ENCODE data around the gene FHIT.
A peak's percentile ranks its signal among the peaks of the same experiment; 100 is the strongest.

FHIT gene

DNA sequence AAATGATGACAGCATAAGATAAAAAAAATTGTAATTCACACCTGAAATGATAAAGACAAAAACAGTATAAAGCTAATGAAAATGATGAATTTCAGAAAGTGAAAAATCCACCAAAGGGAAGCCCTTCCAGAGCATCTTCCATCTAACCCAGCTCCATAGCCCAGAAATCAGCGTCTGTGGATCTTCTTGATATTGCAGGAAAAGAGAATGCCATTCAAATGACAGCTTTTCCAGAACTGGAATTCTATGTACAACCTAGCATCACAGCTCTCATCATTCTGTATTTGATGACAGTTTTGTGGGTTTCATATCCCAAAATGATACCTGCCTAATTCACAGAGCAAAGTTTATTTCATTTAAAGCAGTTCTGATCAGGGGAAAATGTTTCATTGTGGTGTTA, 267.3 kb downstream of the FHIT start:
- no peak overlapping the region for H3K4me3 ChIP-seq (ENCODE audit: low read length)
- H3K23ac ChIP-seq (ENCODE audit: low read length): no peak overlapping the region
- no peak overlapping the region for H3K4ac ChIP-seq (ENCODE audit: low read depth, low read length)
- H3K27ac ChIP-seq (ENCODE audit: low read depth, low read length): no peak overlapping the region
- DNase-seq: no peak
- H3K79me2 ChIP-seq (ENCODE audit: control insufficient read depth, insufficient read depth, low read length): no peaks in the 10 kb centered on the region
- no peak overlapping the region for H4K5ac ChIP-seq (ENCODE audit: low read length)
- H3K56ac ChIP-seq (ENCODE audit: low read length): no peak overlapping the region
- no peaks in the 10 kb centered on the region for H3K79me1 ChIP-seq (ENCODE audit: low read length)
- no peaks in the 10 kb centered on the region for H3K4me1 ChIP-seq (ENCODE audit: control insufficient read depth, low read depth, low read length)
- no peaks in the 10 kb centered on the region for H3K27me3 ChIP-seq (ENCODE audit: insufficient read depth, low read length, poor library complexity)
- H2BK15ac ChIP-seq (replicated peaks; ENCODE audit: low read depth): no peak overlapping the region
- H2AK5ac ChIP-seq (ENCODE audit: low read length): no peak overlapping the region
- H2BK5ac ChIP-seq (ENCODE audit: low read length): no peak overlapping the region
- H2BK120ac ChIP-seq (ENCODE audit: low read depth, low read length): no peak overlapping the region
- no CpG with 5 or more reads among the region's 1 CpG for WGBS (ENCODE audit: extremely low coverage, insufficient coverage, low lambda C conversion rate)
- no peaks in the 10 kb centered on the region for H3K36me3 ChIP-seq (ENCODE audit: control insufficient read depth, insufficient read depth, low read length)
- H3K4me2 ChIP-seq (ENCODE audit: low read length): no peak overlapping the region
- no peak overlapping the region for H3K9ac ChIP-seq (ENCODE audit: low read length)
- H4K8ac ChIP-seq (ENCODE audit: low read depth, low read length): no peak overlapping the region
- no peak overlapping the region for H3K18ac ChIP-seq (ENCODE audit: low read length)

DNA sequence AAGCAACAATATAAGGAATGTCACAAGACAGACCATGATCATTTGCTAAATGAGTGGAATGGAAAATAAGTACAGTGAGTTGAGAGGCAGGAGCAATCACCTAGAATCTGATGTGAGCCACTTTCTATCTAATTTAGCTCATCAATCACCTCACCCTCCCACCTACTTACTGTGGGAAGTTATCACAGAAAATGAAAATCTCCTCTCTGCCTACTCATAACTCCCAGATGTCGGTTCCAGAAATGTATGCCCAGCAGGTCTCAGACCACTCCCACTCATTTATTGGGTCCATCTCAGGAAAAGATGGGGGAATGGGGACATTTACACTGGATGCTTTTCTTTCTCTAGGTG, 270.9 kb downstream of the FHIT start:
- no peaks in the 10 kb centered on the region for H3K4me1 ChIP-seq (ENCODE audit: control insufficient read depth, low read depth, low read length)
- H3K9ac ChIP-seq (ENCODE audit: low read length): no peak overlapping the region
- H3K79me1 ChIP-seq (ENCODE audit: low read length): no peaks in the 10 kb centered on the region
- DNase-seq: peak; percentile 19
- no peak overlapping the region for H4K8ac ChIP-seq (ENCODE audit: low read depth, low read length)
- H3K79me2 ChIP-seq (ENCODE audit: control insufficient read depth, insufficient read depth, low read length): no peaks in the 10 kb centered on the region
- H3K4ac ChIP-seq (ENCODE audit: low read depth, low read length): no peak overlapping the region
- no peak overlapping the region for H3K4me2 ChIP-seq (ENCODE audit: low read length)
- H3K18ac ChIP-seq (ENCODE audit: low read length): no peak overlapping the region
- H2BK120ac ChIP-seq (ENCODE audit: low read depth, low read length): no peak overlapping the region
- H3K27me3 ChIP-seq (ENCODE audit: insufficient read depth, low read length, poor library complexity): no peaks in the 10 kb centered on the region
- H3K27ac ChIP-seq (ENCODE audit: low read depth, low read length): no peak overlapping the region
- H2BK5ac ChIP-seq (ENCODE audit: low read length): no peak overlapping the region
- H4K5ac ChIP-seq (ENCODE audit: low read length): no peak overlapping the region
- no peak overlapping the region for H3K56ac ChIP-seq (ENCODE audit: low read length)
- WGBS (ENCODE audit: extremely low coverage, insufficient coverage, low lambda C conversion rate): no CpG with 5 or more reads among the region's 1 CpG
- no peak overlapping the region for H2AK5ac ChIP-seq (ENCODE audit: low read length)
- no peak overlapping the region for H3K23ac ChIP-seq (ENCODE audit: low read length)
- no peak overlapping the region for H3K4me3 ChIP-seq (ENCODE audit: low read length)
- H2BK15ac ChIP-seq (replicated peaks; ENCODE audit: low read depth): no peak overlapping the region
- H3K36me3 ChIP-seq (ENCODE audit: control insufficient read depth, insufficient read depth, low read length): no peaks in the 10 kb centered on the region

DNA sequence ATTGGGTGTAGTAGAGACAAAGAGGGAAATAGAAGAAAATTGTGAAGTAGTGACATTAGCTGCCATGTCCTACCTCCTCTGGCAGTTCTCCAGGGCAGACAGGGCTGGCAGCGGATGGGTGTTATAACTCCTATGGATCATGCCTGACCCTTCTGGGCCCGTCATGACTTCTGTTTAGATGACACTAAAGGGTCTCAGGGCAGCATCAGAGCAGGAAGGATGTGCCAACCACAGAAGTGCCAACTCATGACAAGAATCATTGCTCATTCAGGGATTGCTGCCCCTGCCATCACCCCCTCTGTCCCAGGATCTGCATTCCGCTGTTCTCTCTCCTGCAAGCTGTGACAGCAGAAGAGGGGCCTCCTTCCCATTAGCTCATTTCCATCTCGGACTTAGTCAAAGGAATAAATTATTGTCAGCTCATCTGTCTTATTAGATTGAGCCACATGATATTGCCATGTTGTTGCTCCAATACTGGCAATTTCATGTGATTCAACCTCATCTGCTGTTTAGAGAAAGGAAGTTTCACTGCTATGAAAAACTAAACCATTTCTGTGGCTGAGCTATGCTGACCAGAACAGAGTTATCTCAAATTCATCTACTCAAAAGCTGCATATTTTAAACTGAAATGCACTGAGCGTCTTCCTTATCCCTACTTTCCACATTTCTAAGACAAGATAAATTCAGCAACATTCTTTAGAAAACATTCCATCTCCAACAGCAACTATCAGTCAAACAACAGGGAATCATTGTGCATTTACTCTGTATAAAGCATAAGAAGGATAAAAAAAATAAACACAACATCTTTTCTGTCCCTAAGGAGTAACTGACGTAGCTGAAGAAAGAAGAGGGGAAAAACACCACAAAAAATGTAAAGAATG, 271.6 kb downstream of the FHIT start:
- Histone ChIP-seq H3K18ac (ENCODE audit: low read length) (no peak overlapping the region), H4K5ac (ENCODE audit: low read length) (no peak overlapping the region), H3K56ac (ENCODE audit: low read length) (no peak overlapping the region), H3K4me2 (ENCODE audit: low read length) (no peak overlapping the region), H3K4me3 (ENCODE audit: low read length) (no peak overlapping the region), H3K36me3 (ENCODE audit: control insufficient read depth, insufficient read depth, low read length) (no peaks in the 10 kb centered on the region), H3K4ac (ENCODE audit: low read depth, low read length) (no peak overlapping the region), H3K27ac (ENCODE audit: low read depth, low read length) (no peak overlapping the region), H3K23ac (ENCODE audit: low read length) (no peak overlapping the region), H3K27me3 (ENCODE audit: insufficient read depth, low read length, poor library complexity) (no peaks in the 10 kb centered on the region), H4K8ac (ENCODE audit: low read depth, low read length) (no peak overlapping the region), H3K9ac (ENCODE audit: low read length) (no peak overlapping the region), H2BK5ac (ENCODE audit: low read length) (no peak overlapping the region), H3K79me2 (ENCODE audit: control insufficient read depth, insufficient read depth, low read length) (no peaks in the 10 kb centered on the region), H2BK120ac (ENCODE audit: low read depth, low read length) (no peak overlapping the region), H2AK5ac (ENCODE audit: low read length) (no peak overlapping the region), H3K4me1 (ENCODE audit: control insufficient read depth, low read depth, low read length) (no peaks in the 10 kb centered on the region), H2BK15ac (replicated peaks; ENCODE audit: low read depth) (no peak overlapping the region), H3K79me1 (ENCODE audit: low read length) (no peaks in the 10 kb centered on the region)
- no CpG with 5 or more reads among the region's 6 CpGs for WGBS (ENCODE audit: extremely low coverage, insufficient coverage, low lambda C conversion rate)
- no peak for DNase-seq

DNA sequence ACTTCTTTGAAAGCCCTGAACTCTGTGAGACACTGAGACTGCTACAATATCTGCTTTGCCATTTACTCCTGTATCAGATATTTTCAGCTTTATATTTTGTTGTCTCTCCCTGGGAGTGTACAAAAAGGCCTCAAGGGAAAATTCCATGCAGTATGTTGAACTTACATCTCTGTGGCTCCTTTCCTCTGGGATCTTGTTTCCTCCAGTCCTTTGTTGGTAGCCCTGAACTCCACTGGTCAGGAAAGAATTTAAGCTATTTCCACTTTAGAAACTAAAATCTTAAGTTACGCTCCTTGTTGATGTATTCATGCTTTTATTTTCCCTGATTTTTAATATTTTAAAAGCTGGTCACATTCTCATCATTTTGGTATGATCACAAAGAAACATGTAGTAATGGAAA, 277.9 kb downstream of the FHIT start:
- no peak overlapping the region for H3K18ac ChIP-seq (ENCODE audit: low read length)
- H3K9ac ChIP-seq (ENCODE audit: low read length): no peak overlapping the region
- H2AK5ac ChIP-seq (ENCODE audit: low read length): no peak overlapping the region
- DNase-seq: no peak
- H2BK5ac ChIP-seq (ENCODE audit: low read length): no peak overlapping the region
- H3K27ac ChIP-seq (ENCODE audit: low read depth, low read length): no peak overlapping the region
- no peak overlapping the region for H3K4me2 ChIP-seq (ENCODE audit: low read length)
- WGBS (ENCODE audit: extremely low coverage, insufficient coverage, low lambda C conversion rate): no CpG with 5 or more reads among the region's 1 CpG
- H3K27me3 ChIP-seq (ENCODE audit: insufficient read depth, low read length, poor library complexity): no peaks in the 10 kb centered on the region
- no peak overlapping the region for H3K56ac ChIP-seq (ENCODE audit: low read length)
- H2BK120ac ChIP-seq (ENCODE audit: low read depth, low read length): no peak overlapping the region
- H3K36me3 ChIP-seq (ENCODE audit: control insufficient read depth, insufficient read depth, low read length): no peaks in the 10 kb centered on the region
- H3K4ac ChIP-seq (ENCODE audit: low read depth, low read length): no peak overlapping the region
- no peaks in the 10 kb centered on the region for H3K79me1 ChIP-seq (ENCODE audit: low read length)
- no peaks in the 10 kb centered on the region for H3K4me1 ChIP-seq (ENCODE audit: control insufficient read depth, low read depth, low read length)
- no peak overlapping the region for H4K5ac ChIP-seq (ENCODE audit: low read length)
- no peak overlapping the region for H3K4me3 ChIP-seq (ENCODE audit: low read length)
- H4K8ac ChIP-seq (ENCODE audit: low read depth, low read length): no peak overlapping the region
- no peaks in the 10 kb centered on the region for H3K79me2 ChIP-seq (ENCODE audit: control insufficient read depth, insufficient read depth, low read length)
- H3K23ac ChIP-seq (ENCODE audit: low read length): no peak overlapping the region
- no peak overlapping the region for H2BK15ac ChIP-seq (replicated peaks; ENCODE audit: low read depth)

DNA sequence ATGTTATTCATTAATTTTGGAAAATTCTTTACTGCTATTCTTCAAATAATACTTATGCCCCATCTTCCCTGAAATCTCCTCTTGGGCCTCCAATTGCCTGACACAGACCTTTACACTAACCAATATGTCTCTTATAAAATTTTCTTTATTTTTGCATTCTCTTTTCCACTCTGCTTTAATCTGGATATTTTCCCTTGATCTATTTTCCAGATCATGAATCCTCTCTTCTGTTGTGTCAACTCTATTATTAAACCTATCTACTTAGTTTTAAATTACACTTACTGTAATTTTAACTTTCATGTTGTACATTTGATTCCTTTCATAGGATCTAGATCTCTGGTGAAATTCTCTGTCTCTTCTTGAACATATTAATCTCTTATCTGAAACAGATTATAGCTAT, 278.7 kb downstream of the FHIT start:
- no peak for DNase-seq
- Histone ChIP-seq H3K27ac (ENCODE audit: low read depth, low read length) (no peak overlapping the region), H4K5ac (ENCODE audit: low read length) (no peak overlapping the region), H3K18ac (ENCODE audit: low read length) (no peak overlapping the region), H3K56ac (ENCODE audit: low read length) (no peak overlapping the region), H3K4me3 (ENCODE audit: low read length) (no peak overlapping the region), H3K79me2 (ENCODE audit: control insufficient read depth, insufficient read depth, low read length) (no peaks in the 10 kb centered on the region), H4K8ac (ENCODE audit: low read depth, low read length) (no peak overlapping the region), H3K79me1 (ENCODE audit: low read length) (no peaks in the 10 kb centered on the region), H3K4ac (ENCODE audit: low read depth, low read length) (no peak overlapping the region), H3K36me3 (ENCODE audit: control insufficient read depth, insufficient read depth, low read length) (no peaks in the 10 kb centered on the region), H2BK15ac (replicated peaks; ENCODE audit: low read depth) (no peak overlapping the region), H2AK5ac (ENCODE audit: low read length) (no peak overlapping the region), H2BK5ac (ENCODE audit: low read length) (no peak overlapping the region), H3K4me2 (ENCODE audit: low read length) (no peak overlapping the region), H3K9ac (ENCODE audit: low read length) (no peak overlapping the region), H2BK120ac (ENCODE audit: low read depth, low read length) (no peak overlapping the region), H3K27me3 (ENCODE audit: insufficient read depth, low read length, poor library complexity) (no peaks in the 10 kb centered on the region), H3K4me1 (ENCODE audit: control insufficient read depth, low read depth, low read length) (no peaks in the 10 kb centered on the region), H3K23ac (ENCODE audit: low read length) (no peak overlapping the region)

DNA sequence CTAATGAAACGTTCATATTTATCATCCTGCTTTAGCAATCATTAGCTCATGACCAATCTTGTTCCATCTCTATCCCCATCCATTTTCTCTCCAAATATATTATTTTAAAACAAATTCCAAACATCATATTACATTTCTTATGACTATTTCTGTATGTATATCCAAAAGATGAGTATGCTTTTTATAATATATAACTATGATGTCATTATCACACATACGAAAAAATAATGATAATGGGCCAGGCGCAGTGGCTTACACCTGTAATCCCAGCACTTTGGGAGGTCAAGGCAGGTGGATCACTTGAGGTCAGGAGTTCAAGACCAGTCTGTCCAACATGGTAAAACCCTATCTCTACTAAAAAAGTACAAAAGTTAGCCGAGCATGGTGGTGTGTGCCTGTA, 280.4 kb downstream of the FHIT start:
- DNase-seq: no peak
- no peaks in the 10 kb centered on the region for H3K79me1 ChIP-seq (ENCODE audit: low read length)

More for the DNA sequence above, 280.4 kb downstream of the FHIT start:
- WGBS (ENCODE audit: extremely low coverage, insufficient coverage, low lambda C conversion rate): 100% methylated on average over 1 of the region's 4 CpGs
- Histone ChIP-seq H3K9ac (ENCODE audit: low read length) (no peak overlapping the region), H3K36me3 (ENCODE audit: control insufficient read depth, insufficient read depth, low read length) (no peaks in the 10 kb centered on the region), H4K5ac (ENCODE audit: low read length) (no peak overlapping the region), H3K79me2 (ENCODE audit: control insufficient read depth, insufficient read depth, low read length) (no peaks in the 10 kb centered on the region), H3K18ac (ENCODE audit: low read length) (no peak overlapping the region), H3K4me1 (ENCODE audit: control insufficient read depth, low read depth, low read length) (no peaks in the 10 kb centered on the region), H3K4me3 (ENCODE audit: low read length) (no peak overlapping the region), H3K4me2 (ENCODE audit: low read length) (no peak overlapping the region), H4K8ac (ENCODE audit: low read depth, low read length) (no peak overlapping the region), H2AK5ac (ENCODE audit: low read length) (no peak overlapping the region), H3K56ac (ENCODE audit: low read length) (no peak overlapping the region), H2BK15ac (replicated peaks; ENCODE audit: low read depth) (no peak overlapping the region), H3K4ac (ENCODE audit: low read depth, low read length) (no peak overlapping the region), H2BK120ac (ENCODE audit: low read depth, low read length) (no peak overlapping the region), H3K27ac (ENCODE audit: low read depth, low read length) (no peak overlapping the region), H3K27me3 (ENCODE audit: insufficient read depth, low read length, poor library complexity) (no peaks in the 10 kb centered on the region), H3K23ac (ENCODE audit: low read length) (no peak overlapping the region), H2BK5ac (ENCODE audit: low read length) (no peak overlapping the region)
